GM19463 (cell line): ENCODE measurements around the gene SDHC.

ENCODE experiments used
- ATAC-seq: cut with Tn5 transposase; IDR thresholded peaks from one replicate; pipeline ENCODE4 v1.9.1; 2021; ENCODE audit warnings: mild to moderate bottlenecking, moderate library complexity; ENCODE audit not compliant: unreplicated experiment

The SDHC gene, protein sequence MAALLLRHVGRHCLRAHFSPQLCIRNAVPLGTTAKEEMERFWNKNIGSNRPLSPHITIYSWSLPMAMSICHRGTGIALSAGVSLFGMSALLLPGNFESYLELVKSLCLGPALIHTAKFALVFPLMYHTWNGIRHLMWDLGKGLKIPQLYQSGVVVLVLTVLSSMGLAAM

DNA sequence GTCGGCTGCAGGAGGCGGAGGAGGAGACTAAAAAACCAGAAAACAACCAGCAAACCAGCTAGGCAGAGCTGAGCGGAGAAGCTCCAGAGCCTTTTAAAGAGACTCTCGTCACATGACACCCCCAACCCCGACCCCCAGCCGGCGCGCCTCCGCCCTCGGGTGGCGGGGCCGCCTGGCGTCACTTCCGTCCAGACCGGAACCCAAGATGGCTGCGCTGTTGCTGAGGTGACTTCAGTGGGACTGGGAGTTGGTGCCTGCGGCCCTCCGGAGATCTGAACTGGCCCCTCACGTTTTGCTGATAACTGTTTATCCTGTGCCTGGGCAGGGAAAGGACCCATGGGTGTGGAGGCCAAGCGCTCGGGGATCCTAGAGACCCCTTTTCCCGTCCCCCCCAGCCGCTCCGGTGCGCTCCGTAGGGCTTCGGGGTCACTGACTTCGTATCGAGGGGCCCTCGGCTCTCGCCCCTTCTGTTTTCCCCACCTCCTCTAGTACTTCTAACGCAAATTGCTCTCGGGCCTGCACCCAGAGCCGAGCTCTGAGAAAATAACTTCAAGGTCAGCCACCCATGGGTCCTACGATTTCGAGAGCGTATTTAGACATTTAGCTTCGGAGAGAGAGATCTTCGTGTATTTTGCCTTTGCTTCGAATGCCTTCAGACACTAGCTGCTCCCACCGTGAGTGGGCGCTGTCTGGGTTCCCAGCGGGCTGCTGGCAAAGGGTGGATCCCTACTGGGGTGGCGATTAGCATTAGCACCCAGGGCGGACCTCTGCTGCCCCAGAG, at the start of gene SDHC:
TSS of gene SDHC (plus strand) at position 181 of the 781 bp plus-strand sequence. CDS start at position 206, 25 bp downstream.
- peak; percentile 98 for ATAC-seq

DNA sequence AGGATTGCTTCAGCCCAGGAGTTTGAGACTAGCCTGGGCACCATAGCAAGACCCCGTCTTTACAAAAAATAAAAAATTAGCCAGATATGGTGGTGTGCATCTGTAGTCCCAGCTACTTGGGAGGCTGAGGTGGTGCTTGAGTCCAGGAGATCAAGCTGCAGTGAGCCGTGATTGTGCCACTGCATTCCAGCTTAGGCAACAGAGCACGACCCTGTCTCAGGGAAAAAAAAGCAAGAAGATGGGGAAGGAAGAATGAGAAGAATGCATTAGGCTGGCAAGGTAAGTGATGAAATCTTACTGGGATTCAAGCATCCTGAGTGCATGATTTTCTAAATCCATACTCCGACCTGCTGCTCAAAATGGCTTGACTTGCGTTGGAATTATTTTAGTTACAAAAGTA, 48.9 kb upstream of the SDHC start:
- no peak for ATAC-seq

DNA sequence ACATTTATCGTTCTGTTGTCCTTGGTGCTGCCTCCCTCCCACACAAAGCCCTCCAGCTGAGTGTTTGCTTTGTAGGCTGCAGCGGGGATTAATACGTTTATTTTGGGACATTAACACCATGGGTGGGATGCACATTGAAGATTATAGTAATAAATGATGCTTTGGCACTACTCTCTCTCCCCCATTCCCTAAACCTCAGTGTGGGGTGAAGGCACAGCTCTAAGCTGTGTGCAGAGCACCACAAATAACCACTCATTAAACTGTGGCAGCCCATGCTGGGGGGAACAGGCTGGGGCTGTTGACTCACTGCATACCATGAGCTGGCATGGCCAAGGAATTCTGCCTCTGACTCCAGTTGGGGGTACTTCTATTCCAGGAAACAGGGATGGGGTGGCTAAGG, 48.0 kb upstream of the SDHC start:
- ATAC-seq, result no peak

DNA sequence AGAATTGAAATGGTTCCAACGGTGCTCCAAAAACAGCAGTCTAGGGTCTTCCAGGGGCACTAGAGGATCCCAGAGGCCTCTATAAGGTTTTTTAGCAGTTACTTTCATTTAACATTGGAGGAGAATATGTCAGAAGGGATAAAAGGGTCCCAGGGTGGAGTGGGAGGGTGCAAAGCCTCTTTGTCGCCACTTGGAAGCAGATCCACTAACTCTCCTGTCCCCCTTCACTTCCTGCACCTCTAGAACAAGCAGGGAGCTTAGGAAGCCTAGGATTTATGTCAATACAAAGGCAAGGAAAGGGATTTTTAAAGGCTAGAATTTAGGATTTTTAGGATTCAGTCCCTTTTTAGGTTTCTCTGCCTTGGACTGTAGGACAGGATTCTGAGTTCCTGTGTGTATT, 47.3 kb upstream of the SDHC start:
- ATAC-seq, result no peak

DNA sequence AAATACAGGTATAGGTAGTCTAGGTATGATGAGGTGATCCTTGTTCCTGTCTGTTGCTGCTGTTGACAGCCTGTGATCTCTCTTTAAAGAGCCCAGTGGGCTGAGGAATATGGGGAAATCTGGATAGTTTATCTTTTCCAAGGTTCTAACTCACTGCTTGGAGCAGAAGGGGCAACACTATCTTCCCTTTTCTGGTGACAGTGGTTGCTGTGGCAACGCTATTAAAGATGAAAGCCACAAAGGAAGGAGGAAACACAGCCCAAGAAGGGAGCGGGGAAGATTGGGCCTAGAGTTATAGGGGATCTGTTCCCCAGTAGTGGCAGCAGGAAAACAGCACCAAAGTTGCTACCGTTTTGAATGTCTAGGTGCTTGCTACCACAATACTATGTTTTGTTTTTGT, 46.9 kb upstream of the SDHC start:
- ATAC-seq, result no peak

DNA sequence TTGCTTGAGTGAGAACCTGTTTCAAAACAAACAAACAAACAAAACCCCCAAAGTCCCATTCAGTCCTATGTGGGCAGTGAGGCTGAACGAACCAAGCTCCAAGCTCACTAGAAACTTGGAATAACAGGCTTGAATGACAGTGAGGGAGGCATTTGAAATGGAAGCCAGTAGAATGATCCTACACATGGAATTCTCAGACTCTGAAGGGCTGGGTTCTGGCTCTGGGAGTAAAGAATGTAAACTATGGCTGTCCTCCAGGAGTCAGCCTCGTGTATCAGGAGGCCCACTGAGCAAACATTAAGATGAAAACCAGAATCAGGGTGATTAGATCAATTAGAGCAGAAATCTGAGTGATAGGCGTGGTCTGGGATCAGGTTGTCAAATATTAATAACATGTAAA, 40.8 kb upstream of the SDHC start:
- ATAC-seq, result no peak

DNA sequence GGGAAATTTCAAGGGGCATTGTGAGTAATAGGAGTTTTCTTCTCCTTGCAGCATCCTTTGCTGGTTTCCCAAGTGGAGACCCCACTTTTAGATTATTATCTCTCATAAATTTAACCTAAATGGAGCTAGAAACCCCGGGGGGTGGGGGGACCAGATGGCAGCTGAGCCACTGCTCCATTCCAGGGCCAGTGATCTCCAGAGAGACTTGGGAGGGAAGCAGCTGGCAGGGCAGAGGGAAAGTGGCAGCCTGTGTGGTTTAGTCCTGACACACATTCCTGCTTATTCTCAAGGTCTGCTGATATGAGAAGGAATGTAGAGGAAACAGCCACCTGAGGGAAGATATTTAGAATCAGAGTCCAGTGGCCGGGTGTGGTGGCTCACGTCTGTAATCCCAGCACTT, 39.3 kb upstream of the SDHC start:
- no peak for ATAC-seq

DNA sequence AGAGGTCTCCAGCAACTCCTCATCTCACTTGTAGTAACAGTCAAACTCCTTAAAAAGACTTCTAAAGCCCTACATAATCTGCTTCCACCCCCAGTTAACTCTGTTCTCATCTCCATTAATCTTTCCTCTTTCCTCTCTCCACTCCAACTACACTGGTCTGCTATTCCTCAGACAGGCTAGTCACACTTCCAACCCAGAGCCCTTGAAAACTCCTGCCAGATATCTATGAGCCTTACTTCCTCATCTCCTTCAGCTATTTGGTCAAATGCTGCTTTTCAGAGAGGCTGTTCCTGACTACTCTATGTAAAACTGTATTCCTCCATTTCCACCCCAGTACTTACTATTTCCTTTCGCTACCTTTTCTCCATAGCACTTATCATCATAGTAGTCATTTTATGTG, 31.2 kb upstream of the SDHC start:
- ATAC-seq, result no peak

DNA sequence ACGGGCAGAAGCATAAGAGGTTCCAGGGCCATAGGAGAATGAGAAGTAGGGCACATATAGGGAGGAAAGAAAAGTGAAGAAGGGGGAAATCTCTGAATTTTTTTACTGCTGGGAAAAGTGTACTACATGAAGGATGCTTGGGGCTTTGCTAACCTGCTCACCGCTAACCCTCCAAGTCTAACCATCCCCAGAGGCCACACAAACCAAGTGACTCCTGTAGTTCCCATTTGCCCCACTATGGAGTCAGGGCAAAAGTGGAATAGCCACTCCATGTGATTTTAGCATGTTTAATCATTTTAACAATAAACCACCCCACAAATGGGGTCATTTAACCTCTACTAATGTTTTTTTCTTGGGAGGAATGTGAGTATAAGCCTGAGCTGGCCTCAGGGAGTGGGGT, 29.1 kb upstream of the SDHC start:
- ATAC-seq, result no peak

DNA sequence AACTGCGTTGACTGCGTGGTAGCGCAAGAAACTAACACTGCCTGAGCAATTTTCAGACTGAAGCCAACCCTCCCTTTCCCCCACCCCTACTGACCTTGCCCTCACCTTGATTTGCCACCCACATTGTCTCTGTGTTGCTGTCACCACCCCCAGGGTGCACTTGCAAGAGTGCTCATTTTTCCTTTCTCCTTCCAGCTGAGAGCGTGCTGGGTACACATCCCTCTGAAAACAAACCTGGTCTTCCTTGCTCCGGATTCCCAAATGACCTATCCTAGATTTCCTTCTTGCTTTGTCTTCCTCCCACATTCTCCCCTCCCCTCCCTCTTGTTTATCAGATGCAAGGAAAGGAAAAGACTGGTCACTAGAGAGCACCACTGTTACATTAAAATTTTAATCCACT, 28.7 kb upstream of the SDHC start:
- ATAC-seq, result no peak

DNA sequence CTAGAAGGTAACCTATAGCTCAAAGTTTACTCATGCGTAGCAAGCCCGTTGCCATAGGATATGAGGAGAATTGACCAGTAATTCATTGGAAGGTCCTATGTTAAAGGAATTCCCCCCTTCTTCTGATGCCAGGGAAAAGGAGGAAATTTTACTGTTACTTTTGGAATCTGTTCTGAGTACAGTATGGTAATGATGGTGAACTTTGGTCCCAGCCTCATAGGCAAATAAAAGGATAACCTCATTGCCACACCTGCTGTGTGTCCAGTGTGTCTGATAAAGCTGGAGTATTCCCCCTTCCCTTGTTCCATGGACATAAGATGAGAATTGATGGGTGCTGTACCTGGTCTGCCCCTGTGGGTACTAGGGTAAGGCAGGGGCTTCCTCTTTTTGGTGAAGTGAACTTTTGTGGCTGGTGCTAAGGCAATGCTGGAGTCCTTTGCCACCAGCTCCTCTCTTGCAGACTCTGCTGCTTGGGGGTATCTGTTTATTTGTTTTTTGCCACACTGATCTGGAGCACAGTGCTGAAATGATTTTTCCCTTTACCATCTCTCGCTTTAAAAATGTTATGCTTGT, 26.6 kb upstream of the SDHC start:
- ATAC-seq, result no peak

DNA sequence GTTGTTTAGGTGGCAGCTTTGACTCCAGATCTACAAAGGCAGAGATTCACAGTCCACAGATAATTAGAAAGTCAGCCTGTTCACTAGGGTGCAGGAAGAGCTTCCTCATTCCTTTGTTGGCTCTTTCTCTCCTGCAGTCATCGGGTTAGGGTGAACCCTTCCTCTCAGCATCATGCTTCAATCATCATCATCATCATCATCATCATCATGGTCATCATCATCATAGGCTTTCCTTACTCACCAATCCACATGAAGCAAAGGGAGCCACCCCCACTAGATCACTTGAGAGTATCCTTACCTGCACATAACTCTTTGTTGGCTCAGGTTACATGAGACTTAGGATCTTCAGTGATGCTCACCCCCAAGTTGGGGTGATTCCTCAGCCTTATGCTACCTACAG, 23.4 kb upstream of the SDHC start:
- no peak for ATAC-seq

DNA sequence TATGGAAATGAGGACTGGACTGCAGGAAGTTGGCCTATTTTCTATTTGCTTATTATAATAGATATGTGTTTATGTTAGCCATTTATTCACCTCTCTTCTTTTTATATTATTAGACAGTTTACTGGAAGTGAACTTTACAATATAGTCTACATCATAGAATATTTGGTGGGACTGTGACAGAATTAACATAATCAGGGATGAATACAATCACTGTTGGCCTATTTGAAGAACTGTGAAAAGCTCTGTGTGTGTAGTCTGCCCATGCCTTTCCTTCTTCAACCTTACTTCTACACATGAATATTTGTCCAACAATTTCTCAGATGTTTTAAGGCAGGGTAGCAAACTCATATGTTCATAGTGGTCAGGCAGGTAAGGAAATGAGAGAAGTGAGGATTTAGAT, 16.8 kb upstream of the SDHC start:
- ATAC-seq, result no peak

DNA sequence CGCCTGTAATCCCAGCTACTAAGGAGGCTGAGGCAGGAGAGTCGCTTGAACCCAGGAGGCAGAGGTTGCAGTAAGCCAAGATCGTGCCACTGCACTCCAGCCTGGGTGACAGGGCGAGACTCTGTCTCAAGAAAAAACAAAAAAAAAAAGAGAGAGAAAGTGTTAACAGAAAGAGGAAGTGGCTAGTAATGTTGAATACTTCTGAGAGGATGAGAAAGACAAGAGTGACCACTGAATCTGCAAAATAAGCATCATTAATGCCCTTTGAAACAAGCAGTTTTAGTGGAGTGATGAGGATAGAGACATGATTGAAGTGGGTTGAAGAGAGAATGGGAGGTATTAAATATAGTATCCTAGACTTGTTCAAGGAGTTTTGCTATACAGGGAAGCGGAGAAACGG, 16.1 kb upstream of the SDHC start:
- no peak for ATAC-seq

DNA sequence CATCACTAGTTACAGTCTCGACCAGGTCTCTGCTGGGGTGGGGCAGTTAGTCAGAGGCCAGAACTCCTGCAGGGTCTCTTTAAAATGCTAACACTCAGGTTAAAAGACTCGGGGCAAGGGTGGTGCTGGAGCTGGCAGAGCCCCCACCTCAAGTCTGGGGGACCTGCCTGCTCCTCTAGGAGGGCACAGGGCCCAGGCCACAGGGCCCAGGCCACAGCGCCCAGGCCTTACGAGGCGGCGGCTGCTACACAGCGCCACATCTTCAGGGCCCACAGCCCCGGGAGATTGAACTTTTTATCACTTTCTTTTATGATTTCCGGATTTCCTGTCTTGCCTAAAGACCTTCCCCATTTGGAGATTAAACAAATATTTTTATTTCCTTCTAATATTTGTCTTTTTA, 14.8 kb upstream of the SDHC start:
- ATAC-seq, result no peak

DNA sequence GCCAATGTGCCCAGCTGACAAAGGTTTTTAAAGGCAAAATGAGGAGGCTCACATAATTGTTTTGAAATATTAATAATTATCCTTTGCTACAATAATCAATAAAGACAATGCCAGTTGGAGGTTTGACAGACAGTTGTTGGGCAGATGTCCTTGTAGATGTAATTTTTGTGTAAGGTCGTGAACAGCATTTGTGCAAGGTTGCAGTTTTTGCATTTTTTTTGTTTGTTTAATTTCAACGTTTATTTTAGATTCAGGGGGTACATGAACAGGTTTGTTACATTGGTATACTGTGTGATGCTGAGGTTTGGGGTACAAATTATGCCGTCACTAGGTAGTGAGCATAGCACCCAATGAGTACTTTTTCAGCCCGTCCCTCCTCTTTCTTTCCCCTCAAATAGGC, 13.7 kb upstream of the SDHC start:
- ATAC-seq, result no peak

DNA sequence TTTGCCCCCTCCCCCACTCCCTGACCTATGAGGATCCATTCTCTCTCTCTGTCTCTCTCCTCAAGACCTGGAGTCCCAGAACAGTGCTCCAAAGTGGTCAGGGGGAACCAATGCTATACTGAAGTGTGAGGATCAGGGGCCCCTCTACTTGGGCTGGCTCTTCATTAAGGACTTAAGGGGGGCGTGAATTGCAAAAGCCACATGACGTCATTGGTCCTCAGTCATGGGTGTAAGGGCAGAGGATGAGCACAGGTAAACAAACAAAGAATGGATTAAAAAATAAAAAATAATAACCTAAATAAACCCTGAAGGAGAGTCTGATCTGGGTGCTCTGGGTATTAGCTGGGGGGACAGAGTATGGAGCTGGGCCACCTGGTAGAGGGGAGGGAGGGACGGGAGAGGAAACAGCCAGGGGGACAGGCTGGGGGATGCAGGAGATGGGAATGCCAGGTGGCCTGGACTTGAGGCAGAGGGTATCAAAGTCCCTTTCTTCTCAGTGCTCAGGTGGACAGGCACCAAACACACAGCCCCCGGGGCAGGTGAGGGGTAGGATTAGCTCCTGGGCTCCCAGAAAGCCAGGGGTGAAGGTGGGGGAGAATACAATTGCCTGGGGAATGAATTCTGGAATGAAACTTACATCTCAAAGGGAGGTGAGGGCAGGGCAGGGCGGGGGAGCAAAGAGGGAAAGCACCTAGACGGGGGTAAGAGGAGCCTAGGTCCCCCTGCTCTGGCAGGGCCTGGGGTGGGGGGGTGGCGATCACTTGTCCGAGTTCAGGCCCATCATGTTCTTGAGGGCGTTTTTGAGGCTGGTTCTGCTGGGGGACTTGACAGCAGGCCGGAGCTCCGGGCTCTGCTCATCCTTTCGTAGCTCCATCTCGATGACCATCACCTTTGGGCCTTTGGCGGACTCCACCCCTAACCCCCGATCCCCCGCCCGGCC, 9.0 kb upstream of the SDHC start:
- ATAC-seq, result no peak

DNA sequence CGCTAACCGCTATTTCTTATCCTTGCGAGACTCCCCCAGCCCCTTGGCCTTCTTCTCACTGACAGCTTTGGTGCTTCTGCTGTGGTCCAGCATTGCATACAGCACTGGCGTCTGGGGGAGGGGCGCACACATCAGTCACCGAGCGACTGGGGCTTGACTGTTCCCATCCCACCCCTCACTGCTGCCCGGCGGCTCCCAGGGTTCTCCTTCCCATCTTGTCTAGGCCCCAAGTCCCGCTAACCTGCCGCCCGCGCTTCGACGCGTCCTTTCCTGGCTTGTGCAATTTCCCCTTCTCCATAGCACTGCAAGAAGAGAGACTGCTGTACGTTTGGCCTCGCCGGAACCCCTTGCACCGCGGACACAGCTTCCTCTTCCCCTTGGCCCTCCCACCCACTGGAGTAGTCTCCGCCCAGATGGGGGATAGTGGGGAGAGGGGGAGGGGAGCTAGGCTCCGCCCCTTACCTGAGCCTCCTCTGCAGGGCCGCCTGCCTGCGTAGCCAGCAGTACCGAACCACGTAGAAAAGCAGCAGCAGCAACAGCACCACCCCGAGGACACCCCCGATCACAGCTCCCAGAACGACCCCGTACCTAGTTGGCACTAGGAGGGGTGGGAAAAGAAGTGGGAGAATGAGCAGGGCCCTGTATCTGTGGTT, 8.2 kb upstream of the SDHC start:
- peak; percentile 89 for ATAC-seq

DNA sequence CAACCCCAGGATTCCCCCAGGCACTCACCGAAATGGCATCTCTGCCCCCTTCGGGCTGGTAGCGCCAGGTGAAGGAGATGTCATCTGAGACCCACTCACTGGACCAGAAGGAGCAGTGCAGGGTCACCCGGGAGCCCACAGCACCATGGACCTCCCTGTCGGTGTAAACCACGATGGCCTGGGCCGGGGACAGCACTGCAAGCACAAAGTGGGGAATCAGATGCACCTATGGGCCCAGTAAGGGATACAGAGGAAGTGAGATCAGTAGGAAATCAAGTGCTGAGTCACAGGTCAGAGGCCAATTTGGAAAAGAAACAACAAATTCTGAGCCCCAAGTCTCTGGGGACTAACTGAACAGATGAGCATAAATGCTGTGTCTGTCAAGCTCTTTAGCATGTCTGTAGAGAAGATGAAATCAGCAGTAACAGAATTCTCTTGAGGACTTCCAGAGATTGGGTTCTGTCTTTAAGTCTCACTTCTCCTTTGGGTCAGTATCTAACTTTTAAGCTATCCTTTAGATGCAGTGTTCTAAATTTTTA, 6.9 kb upstream of the SDHC start:
- no peak for ATAC-seq

DNA sequence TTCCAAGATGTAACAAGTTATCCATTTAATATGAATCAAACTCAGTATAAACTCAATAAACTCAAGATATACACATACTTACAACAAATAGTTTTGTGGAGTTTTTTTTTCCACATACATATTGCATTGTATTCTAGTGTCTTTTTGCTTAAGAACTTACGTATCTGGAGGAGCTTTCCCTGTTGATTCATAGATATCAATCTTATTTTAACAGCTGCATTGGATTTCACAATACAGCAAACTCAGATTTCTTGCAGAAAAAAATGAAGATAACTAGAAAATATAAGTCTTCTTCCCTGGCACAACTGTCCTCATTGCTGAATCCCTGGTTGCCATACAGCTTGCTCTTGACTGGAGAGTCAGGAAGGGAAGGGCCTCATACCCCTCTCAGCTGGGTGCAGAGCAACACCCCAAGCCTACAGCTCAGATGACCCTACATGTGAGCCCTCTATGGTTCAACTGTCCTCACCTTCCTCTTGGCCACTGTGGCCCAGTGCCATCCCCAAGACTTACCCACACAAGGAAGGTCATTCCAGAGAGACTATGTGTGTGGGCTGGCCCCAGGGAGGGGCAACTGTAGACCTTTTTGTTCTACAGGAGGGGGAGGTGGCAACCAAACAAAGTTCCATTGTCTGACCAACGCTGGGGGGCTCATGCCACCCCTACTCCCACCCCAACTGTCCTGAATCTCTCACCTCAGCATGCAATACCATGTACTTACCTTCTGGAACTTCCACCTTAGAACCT, 6.1 kb upstream of the SDHC start:
- ATAC-seq, result no peak
